Testis (tissue), 3 donors: ENCODE data around the gene MRE11. TPM values are rescaled to one million over a fixed set of nuclear protein-coding genes. Genes with fewer than 3 reads are reported as not detected.

Experiments
- DNase-seq: peaks from one replicate; pipeline ENCODE4 v3.0.0-alpha.2; 2019
- H3K27ac ChIP-seq, 2 donors: fragments of 200-600 bp; sonication (generic); one replicate each; pipeline ENCODE4 v1.5.1; 2019
- H3K27me3 ChIP-seq: fragments of 200-600 bp; sonication (generic); one replicate; pipeline ENCODE4 v1.5.1; 2019
- H3K36me3 ChIP-seq: fragments of 200-600 bp; sonication (generic); one replicate; pipeline ENCODE4 v1.5.1; 2017; ENCODE audit warnings: low read depth; ENCODE audit errors: missing control alignments
- H3K4me1 ChIP-seq: fragments of 200-600 bp; sonication (generic); one replicate; pipeline ENCODE4 v1.5.1; 2019
- H3K4me3 ChIP-seq, 2 donors: fragments of 200-600 bp; sonication (generic); one replicate each; pipeline ENCODE4 v1.5.1; 2017 to 2019
- H3K9me3 ChIP-seq: fragments of 200-600 bp; sonication (generic); one replicate; pipeline ENCODE4 v1.5.1; 2017
- CTCF ChIP-seq, 3 experiments: fragments of 450-650 bp in 2 of 3; fragments of 200-600 bp in 1 of 3; sonication (generic) in 1 of 3; IDR thresholded peaks; one replicate each; pipeline ENCODE4 v1.5.1; 2016 to 2019; ENCODE audit warnings: antibody characterized with exemption in 3 of 3, mild to moderate bottlenecking in 2 of 3, moderate library complexity in 1 of 3
- POLR2A ChIP-seq: fragments of 450-650 bp; IDR thresholded peaks from one replicate; pipeline ENCODE4 v1.6.1; 2017; ENCODE audit warnings: antibody characterized with exemption, mild to moderate bottlenecking, moderate library complexity
- WGBS, 2 donors: methylation state at CpG; one replicate each; pipeline ENCODE4 v1.1.5; 2018; 5-methylcytosine and 5-hydroxymethylcytosine counted together
- intact Hi-C: fragments of 100-400 bp; cut with DNase I; formaldehyde crosslinking; loops from one replicate; pipeline ENCODE4 v1.15.1; 2023; ENCODE audit warnings: low total_unique reads
- polyA plus RNA-seq: library from polyadenylated mRNA; stranded (reverse); fragments of 350-450 nt; fragmentation: Illumina TruSeq; extraction: RNeasy Lipid Tissue Mini Kit (QIAGEN cat#74804); gene quantifications from one replicate; pipeline ENCODE4 v1.2.3, GENCODE V29; 2014; ENCODE audit warnings: low read depth, low replicate concordance; ENCODE audit not compliant: insufficient read depth
- total RNA-seq, 2 donors: library from RNA; depleted of rRNA; stranded (reverse); fragments of >200 nt; gene quantifications; one replicate each; pipeline ENCODE4 v1.2.3, GENCODE V29; 2016

The MRE11 gene
- total and polyA plus RNA-seq, 3 donors from 2014 or later, result 9.2 to 19.8 (median 15.2) TPM

- TF ChIP-seq POLR2A (no peak), CTCF (IDR thresholded peaks at IDR 0.05) (no peak)
- no peak for DNase-seq
- no peaks in the 10 kb centered on the region for H3K36me3 ChIP-seq
- no peaks in the 10 kb centered on the region for H3K27me3 ChIP-seq
- intact Hi-C loops, result no loop called here
- no peaks in the 10 kb centered on the region for H3K4me1 ChIP-seq
- 69 to 84% methylated on average over 4 of the region's 4 CpGs for WGBS, 2 donors
- no peaks in the 10 kb centered on the region for H3K9me3 ChIP-seq
- no peak overlapping the region for H3K27ac ChIP-seq
- no peak overlapping the region for H3K4me3 ChIP-seq
These were observed 33.2 kb upstream of the MRE11 start for GRCh38 chr11:94526645-94527438.

- Histone ChIP-seq H3K9me3 (no peaks in the 10 kb centered on the region), H3K36me3 (no peaks in the 10 kb centered on the region), H3K4me1 (no peaks in the 10 kb centered on the region), H3K27me3 (no peaks in the 10 kb centered on the region), H3K4me3 (no peak overlapping the region), H3K27ac (no peak overlapping the region)
- intact Hi-C loops, result no loop called here
- WGBS, 2 donors, result 42 to 52% methylated on average over 5 of the region's 5 CpGs
- no peak for TF ChIP-seq CTCF (IDR thresholded peaks at IDR 0.05)
- no peak for TF ChIP-seq POLR2A
- peak; percentile 89 for DNase-seq
These were observed 32.1 kb upstream of the MRE11 start for GRCh38 chr11:94525546-94526324.

GRCh38 chr11:94524341-94524740, 30.7 kb upstream of the MRE11 start:
- no peaks in the 10 kb centered on the region for H3K27me3 ChIP-seq
- no peaks in the 10 kb centered on the region for H3K36me3 ChIP-seq
- H3K9me3 ChIP-seq, result no peaks in the 10 kb centered on the region
- H3K4me3 ChIP-seq, result no peak overlapping the region
- H3K4me1 ChIP-seq, result no peaks in the 10 kb centered on the region
- DNase-seq, result no peak
- 87 to 96% methylated on average over 1 of the region's 1 CpG for WGBS, 2 donors
- no peak for TF ChIP-seq CTCF (IDR thresholded peaks at IDR 0.05)
- no peak for TF ChIP-seq POLR2A
- intact Hi-C loops, result no loop called here
- no peak overlapping the region for H3K27ac ChIP-seq

GRCh38 chr11:94521684-94522083, 28.0 kb upstream of the MRE11 start:
- no peaks in the 10 kb centered on the region for H3K27me3 ChIP-seq
- no peaks in the 10 kb centered on the region for H3K4me1 ChIP-seq
- 51 to 73% methylated on average over 4 to 5 of the region's 5 CpGs for WGBS, 2 donors
- no peaks in the 10 kb centered on the region for H3K36me3 ChIP-seq
- no peaks in the 10 kb centered on the region for H3K9me3 ChIP-seq
- intact Hi-C loops, result no loop called here
- TF ChIP-seq POLR2A (no peak), CTCF (IDR thresholded peaks at IDR 0.05) (peak in 1 of 3 experiments; percentile 12)
- H3K27ac ChIP-seq, result no peak overlapping the region
- DNase-seq, result no peak
- H3K4me3 ChIP-seq, result no peak overlapping the region
